SK-N-SH (cell line): ENCODE data around the gene ZNF358. TPM values are rescaled to one million over a fixed set of nuclear protein-coding genes. Genes with fewer than 3 reads are reported as not detected.

Source experiments
- CTCF ChIA-PET: fragments of 300-600, 350-600 bp; formaldehyde crosslinking; extraction: SDS; loops from one replicate; lab custom pipeline; 2021; lab: Yijun Ruan, JAX
- POLR2A ChIA-PET: fragments of 350-600 bp; sonication (Branson Sonifier 250); formaldehyde crosslinking; extraction: SDS; loops from one replicate; lab custom pipeline; 2020; ENCODE audit warnings: antibody characterized with exemption, inconsistent platforms; lab: Yijun Ruan, JAX
- DNase-seq: peaks from one replicate; pipeline ENCODE4 v3.0.0; 2012
- H2AFZ ChIP-seq: fragments of 200-600 bp; sonication (generic); 2 replicates; pipeline ENCODE4 v1.8.1; 2016; ENCODE audit warnings: antibody characterized with exemption, mild to moderate bottlenecking, low read depth
- H3F3A ChIP-seq: fragments of 200-600 bp; sonication (generic); replicated peaks from 2 replicates; pipeline ENCODE3; 2016; ENCODE audit warnings: antibody characterized with exemption, mild to moderate bottlenecking; ENCODE audit not compliant: insufficient read depth
- H3K27ac ChIP-seq, 2 experiments: fragments of 200-500 bp in 1 of 2; fragments of 200-600 bp in 1 of 2; sonication (Bioruptor generic) in 1 of 2; sonication (generic), shearing (Covaris generic) in 1 of 2; 2 replicates each; pipeline versions ENCODE4 v1.5.1 to v1.6.1; 2014 to 2016; ENCODE audit warnings: low read depth in 2 of 2, inconsistent platforms in 1 of 2, low read length in 1 of 2, mild to moderate bottlenecking in 1 of 2, mixed read lengths in 1 of 2
- H3K27me3 ChIP-seq: fragments of 200-600 bp; sonication (generic), shearing (Covaris generic); 2 replicates; pipeline ENCODE4 v1.6.1; 2016; ENCODE audit warnings: mixed run types; ENCODE audit not compliant: insufficient read depth
- H3K36me3 ChIP-seq, 2 experiments: fragments of 200-500 bp in 1 of 2; fragments of 200-600 bp in 1 of 2; sonication (Bioruptor generic) in 1 of 2; sonication (generic) in 1 of 2; replicated peaks in 1 of 2; 2 replicates each; pipeline versions ENCODE3 to v1.5.1; 2014 to 2016; ENCODE audit warnings: low read length in 1 of 2, mild to moderate bottlenecking in 1 of 2; ENCODE audit not compliant: insufficient read depth in 2 of 2, control insufficient read depth in 1 of 2
- H3K4me1 ChIP-seq, 2 experiments: fragments of 200-500 bp in 1 of 2; fragments of 200-600 bp in 1 of 2; sonication (Bioruptor generic) in 1 of 2; sonication (generic), shearing (Covaris generic) in 1 of 2; 2 replicates each; pipeline versions ENCODE4 v1.5.1 to v1.6.1; 2014 to 2016; ENCODE audit warnings: low read depth in 1 of 2, low read length in 1 of 2, mixed run types in 1 of 2; ENCODE audit not compliant: insufficient read depth in 2 of 2, control insufficient read depth in 1 of 2
- H3K4me2 ChIP-seq: fragments of 200-600 bp; sonication (generic), shearing (Covaris generic); 2 replicates; pipeline ENCODE4 v1.6.1; 2017; ENCODE audit warnings: mixed run types
- H3K4me3 ChIP-seq, 2 experiments: fragments of 200-500 bp in 1 of 2; fragments of 200-600 bp in 1 of 2; sonication (Bioruptor generic) in 1 of 2; sonication (generic), shearing (Covaris generic) in 1 of 2; 2 replicates each; pipeline versions ENCODE4 v1.5.1 to v1.8.1; 2014 to 2016; ENCODE audit warnings: low read depth in 2 of 2, inconsistent platforms in 1 of 2, low read length in 1 of 2, mild to moderate bottlenecking in 1 of 2, mixed read lengths in 1 of 2, moderate library complexity in 1 of 2
- H3K79me2 ChIP-seq: fragments of 200-600 bp; sonication (generic); 2 replicates; pipeline ENCODE4 v1.8.1; 2017; ENCODE audit warnings: mild to moderate bottlenecking; ENCODE audit not compliant: insufficient read depth
- H3K9ac ChIP-seq: fragments of 200-600 bp; sonication (generic); 2 replicates; pipeline ENCODE4 v1.6.1; 2017; ENCODE audit warnings: mixed run types
- H3K9me2 ChIP-seq: fragments of 200-600 bp; sonication (generic); 2 replicates; pipeline ENCODE4 v1.6.1; 2017; ENCODE audit warnings: mixed run types
- H3K9me3 ChIP-seq: fragments of 200-600 bp; sonication (generic); 2 replicates; pipeline ENCODE4 v1.6.1; 2017; ENCODE audit warnings: mixed run types, mild to moderate bottlenecking, moderate library complexity
- H4K20me1 ChIP-seq: fragments of 200-600 bp; sonication (generic); 2 replicates; pipeline ENCODE4 v1.6.1; 2017; ENCODE audit warnings: mild to moderate bottlenecking, mixed run types; ENCODE audit not compliant: insufficient read depth
- CHD2 ChIP-seq: fragments of 150-350 bp; IDR thresholded peaks from 2 replicates; pipeline ENCODE4 v1.6.1; 2018; ENCODE audit warnings: low read length; ENCODE audit not compliant: partially characterized antibody
- ELF1 ChIP-seq: IDR thresholded peaks from 2 replicates; pipeline ENCODE4 v1.4.0; 2012
- EP300 ChIP-seq, 2 experiments: IDR thresholded peaks; 2 replicates each; pipeline versions ENCODE4 v1.4.0 to v1.6.1; 2012; ENCODE audit warnings: borderline replicate concordance in 1 of 2, low read depth in 1 of 2, low read length in 1 of 2
- EZH2phosphoT487 ChIP-seq: fragments of 200-600 bp; sonication (generic); IDR thresholded peaks from 2 replicates; pipeline ENCODE4 v1.6.1; 2017; ENCODE audit warnings: low read depth, mixed run types, mild to moderate bottlenecking, antibody characterized with exemption, moderate library complexity, borderline replicate concordance
- FOXJ3 ChIP-seq: sonication (generic); formaldehyde crosslinking; IDR thresholded peaks from 2 replicates; pipeline ENCODE4 v1.5.1; 2020; ENCODE audit warnings: mild to moderate bottlenecking, missing genetic modification reagents
- GATA2 ChIP-seq: sonication (generic); formaldehyde crosslinking; IDR thresholded peaks from 2 replicates; pipeline ENCODE4 v1.5.0; 2020; ENCODE audit warnings: mild to moderate bottlenecking, missing genetic modification reagents
- IRF3 ChIP-seq: fragments of 150-350 bp; IDR thresholded peaks from 2 replicates; pipeline ENCODE4 v1.6.1; 2016; ENCODE audit warnings: mild to moderate bottlenecking, low read depth, low read length
- JUND ChIP-seq: IDR thresholded peaks from 2 replicates; pipeline ENCODE4 v1.4.0; 2012
- MEF2A ChIP-seq: IDR thresholded peaks from 2 replicates; pipeline ENCODE4 v1.4.0; 2012; ENCODE audit warnings: low read depth, borderline replicate concordance
- MXI1 ChIP-seq: IDR thresholded peaks from 2 replicates; pipeline ENCODE4 v1.6.1; 2012; ENCODE audit warnings: mild to moderate bottlenecking, low read depth, low read length, improper control_type of control experiment
- NFIC ChIP-seq: IDR thresholded peaks from 2 replicates; pipeline ENCODE4 v1.4.0; 2012; ENCODE audit warnings: borderline replicate concordance
- NRF1 ChIP-seq: IDR thresholded peaks from 2 replicates; pipeline ENCODE4 v1.6.1; 2012; ENCODE audit warnings: low read depth, mild to moderate bottlenecking, low read length
- POLR2AphosphoS5 ChIP-seq: IDR thresholded peaks from 2 replicates; pipeline ENCODE4 v1.6.1; 2012; ENCODE audit warnings: low read depth, low read length
- RAD21 ChIP-seq: IDR thresholded peaks from 2 replicates; pipeline ENCODE4 v1.6.1; 2012; ENCODE audit warnings: mild to moderate bottlenecking, low read length
- RCOR1 ChIP-seq: fragments of 150-350 bp; IDR thresholded peaks from 2 replicates; pipeline ENCODE4 v1.6.1; 2017; ENCODE audit warnings: antibody characterized with exemption, low read length
- RFX5 ChIP-seq: IDR thresholded peaks from 2 replicates; pipeline ENCODE4 v1.6.1; 2012; ENCODE audit warnings: mild to moderate bottlenecking, improper control_type of control experiment, low read length
- SMC3 ChIP-seq: IDR thresholded peaks from 2 replicates; pipeline ENCODE4 v1.6.1; 2012; ENCODE audit warnings: low read depth, low read length, improper control_type of control experiment
- TAF1 ChIP-seq: IDR thresholded peaks from 2 replicates; pipeline ENCODE4 v1.6.1; 2012; ENCODE audit warnings: low read depth, mild to moderate bottlenecking, low read length, moderate library complexity, borderline replicate concordance
- TCF12 ChIP-seq: IDR thresholded peaks from 2 replicates; pipeline ENCODE4 v1.4.0; 2012
- TEAD4 ChIP-seq: IDR thresholded peaks from 2 replicates; pipeline ENCODE4 v1.4.0; 2012; ENCODE audit warnings: mild to moderate bottlenecking, borderline replicate concordance; ENCODE audit not compliant: insufficient read depth
- USF1 ChIP-seq: IDR thresholded peaks from 2 replicates; pipeline ENCODE4 v1.4.0; 2012; ENCODE audit warnings: low read depth, borderline replicate concordance
- YY1 ChIP-seq: IDR thresholded peaks from 2 replicates; pipeline ENCODE4 v1.4.0; 2012; ENCODE audit warnings: low read depth, mild to moderate bottlenecking
- ZBTB33 ChIP-seq: IDR thresholded peaks from 2 replicates; pipeline ENCODE4 v1.4.0; 2012; ENCODE audit warnings: low read depth, borderline replicate concordance
- WGBS: methylation state at CpG from one replicate; pipeline ENCODE4 v1.1.6; 2017; ENCODE audit warnings: low lambda C conversion rate; 5-methylcytosine and 5-hydroxymethylcytosine counted together
- polyA plus RNA-seq, 3 experiments: library from polyadenylated mRNA; depleted of rRNA; stranded (reverse); fragments of >200 nt; gene quantifications; 2 replicates each; pipeline ENCODE4 v1.2.3, GENCODE V29; 2012

Gene ZNF358
- polyA plus RNA-seq, 1 of the 3 experiments (the other 2 are of a cell fraction): 49.3 TPM

GRCh38 chr19:7477758-7478157 is 38.1 kb upstream of the ZNF358 start:
- WGBS: 82% methylated on average over 10 of the region's 10 CpGs
- no peak for DNase-seq
- no peaks in the 10 kb centered on the region for H3K9me2 ChIP-seq
- no peaks in the 10 kb centered on the region for H4K20me1 ChIP-seq
- ChIA-PET CTCF (no interaction called here), POLR2A (no interaction called here)
- no peak overlapping the region for H2AFZ ChIP-seq
- H3F3A ChIP-seq: no peaks in the 10 kb centered on the region
- no peaks in the 10 kb centered on the region for H3K27me3 ChIP-seq
- H3K4me2 ChIP-seq: no peak overlapping the region
- H3K9me3 ChIP-seq: no peaks in the 10 kb centered on the region
- H3K9ac ChIP-seq: no peak overlapping the region
- no peaks in the 10 kb centered on the region for H3K36me3 ChIP-seq
- no peak for TF ChIP-seq YY1
- TF ChIP-seq TCF12: no peak
- TF ChIP-seq GATA2: no peak
- no peak for TF ChIP-seq EP300 (IDR thresholded peaks at IDR 0.05; ENCODE audit: borderline replicate concordance in 1 of 2, low read depth in 1 of 2, low read length in 1 of 2)
- no peak for TF ChIP-seq CHD2
- TF ChIP-seq ELF1: no peak
- TF ChIP-seq SMC3: no peak
- no peak for TF ChIP-seq USF1
- no peak for TF ChIP-seq TEAD4
- TF ChIP-seq ZBTB33: no peak
- no peak for TF ChIP-seq FOXJ3 (CRISPR knock-in tag)
- TF ChIP-seq MXI1: no peak
- TF ChIP-seq JUND: no peak
- peaks cover 0 to 22% of the 10 kb centered on the region in 2 experiments; a peak in 1 of 4 replicates for H3K4me1 ChIP-seq
- no peak overlapping the region for H3K4me3 ChIP-seq
- no peak overlapping the region for H3K27ac ChIP-seq
- no peaks in the 10 kb centered on the region for H3K79me2 ChIP-seq

- H4K20me1 ChIP-seq: no peaks in the 10 kb centered on the region
- no peak overlapping the region for H3K4me2 ChIP-seq
- no peaks in the 10 kb centered on the region for H3K27me3 ChIP-seq
- TF ChIP-seq EZH2phosphoT487 (no peak), IRF3 (no peak), SMC3 (no peak), MEF2A (no peak), RAD21 (no peak), POLR2AphosphoS5 (no peak), MXI1 (no peak), NFIC (no peak), RCOR1 (no peak), RFX5 (no peak), TAF1 (no peak), GATA2 (no peak), NRF1 (no peak)
- H3K79me2 ChIP-seq: no peaks in the 10 kb centered on the region
- peaks cover 0 to 27% of the 10 kb centered on the region in 2 experiments; a peak in 1 of 4 replicates for H3K4me1 ChIP-seq
- H3K9me2 ChIP-seq: no peaks in the 10 kb centered on the region
- WGBS: 86% methylated on average over 18 of the region's 26 CpGs
- H3K9me3 ChIP-seq: no peaks in the 10 kb centered on the region
- H2AFZ ChIP-seq: no peak overlapping the region
- no peak overlapping the region; a peak in 1 of 4 replicates for H3K27ac ChIP-seq
- H3K36me3 ChIP-seq: no peaks in the 10 kb centered on the region
- no peaks in the 10 kb centered on the region for H3F3A ChIP-seq
- H3K9ac ChIP-seq: no peak overlapping the region
- H3K4me3 ChIP-seq: no peak overlapping the region
- POLR2A ChIA-PET: no interaction called here
- peak; percentile 29 for DNase-seq
- CTCF ChIA-PET: no interaction called here
Measured at GRCh38 chr19:7478173-7478842, 37.6 kb upstream of the ZNF358 start.
